HCT116 (cell line): Measurements from ENCODE around the gene C1QTNF9B. TPM values are rescaled to one million over a fixed set of nuclear protein-coding genes. Genes with fewer than 3 reads are reported as not detected.
A peak's percentile ranks its signal among the peaks of the same experiment; 100 is the strongest.

Experiments
- ATAC-seq: fragments of 200-7000 bp; cut with Tn5 transposase; 2 replicates; pipeline ENCODE4 v1.9.1; 2020; ENCODE audit warnings: mild to moderate bottlenecking, moderate library complexity
- BruUV-seq: library from RNA; stranded (reverse); fragments of 400-500 nt; replicated peaks from 2 replicates; lab custom pipeline; 2021; lab: Mats Ljungman, UMichigan
- CTCF ChIA-PET: fragments of 300-600 bp; sonication (Branson Sonifier 250); formaldehyde crosslinking; loops from one replicate; lab custom pipeline; 2021; ENCODE audit warnings: antibody characterized with exemption; lab: Charles Lee
- POLR2A ChIA-PET: fragments of 300-600, 350-600 bp; sonication (Branson Sonifier 250); formaldehyde crosslinking; loops from one replicate; lab custom pipeline; 2021; ENCODE audit warnings: antibody characterized with exemption; lab: Charles Lee
- RAD21 ChIA-PET, 2 experiments: fragments of 300-600 bp; sonication (Branson Sonifier 250); formaldehyde crosslinking; loops; one replicate each; lab custom pipeline; 2023; ENCODE audit warnings: low total read pairs in 2 of 2; ENCODE audit not compliant: uncharacterized antibody in 2 of 2, unreplicated experiment in 2 of 2, low non-redundant PET in 1 of 2; lab: Charles Lee
- DNase-seq: peaks from one replicate; pipeline ENCODE4 v3.0.0-alpha.2; 2010; ENCODE audit warnings: low read depth, low spot score
- H2AFZ ChIP-seq: fragments of 200-600 bp; shearing (Covaris generic), sonication (generic); 2 replicates; pipeline ENCODE4 v1.6.1; 2017; ENCODE audit warnings: low read depth, mixed run types, mixed read lengths, antibody characterized with exemption, low read length; ENCODE audit not compliant: poor library complexity, severe bottlenecking
- H3K27ac ChIP-seq: 2 replicates; pipeline ENCODE4 v1.5.1; 2012; ENCODE audit warnings: low read depth, low read length
- H3K27me3 ChIP-seq: fragments of 200-600 bp; sonication (generic); 2 replicates; pipeline ENCODE4 v1.6.1; 2016; ENCODE audit warnings: mixed run types, low read length, mixed read lengths; ENCODE audit not compliant: insufficient read depth
- H3K36me3 ChIP-seq, 2 experiments: fragments of 200-500 bp in 1 of 2; fragments of 200-600 bp in 1 of 2; sonication (Bioruptor generic) in 1 of 2; sonication (generic) in 1 of 2; 2 replicates each; pipeline versions ENCODE4 v1.5.1 to v1.6.1; 2014 to 2016; ENCODE audit warnings: low read length in 2 of 2, inconsistent platforms in 1 of 2, mixed read lengths in 1 of 2, mixed run types in 1 of 2; ENCODE audit not compliant: insufficient read depth in 2 of 2, control insufficient read depth in 1 of 2
- H3K4me1 ChIP-seq, 2 experiments: fragments of 200-600 bp in 1 of 2; sonication (generic) in 1 of 2; 2 replicates each; pipeline versions ENCODE4 v1.5.1 to v1.6.1; 2012 to 2017; ENCODE audit warnings: low read length in 2 of 2, inconsistent platforms in 1 of 2, mild to moderate bottlenecking in 1 of 2, mixed read lengths in 1 of 2, mixed run types in 1 of 2, moderate library complexity in 1 of 2; ENCODE audit not compliant: insufficient read depth in 2 of 2, control insufficient read depth in 1 of 2
- H3K4me2 ChIP-seq: fragments of 200-600 bp; sonication (generic); 2 replicates; pipeline ENCODE4 v1.6.1; 2017; ENCODE audit warnings: mixed run types, low read length, mixed read lengths
- H3K4me3 ChIP-seq, 2 experiments: fragments of 200-600 bp in 1 of 2; sonication (generic) in 1 of 2; replicated peaks in 1 of 2; 2 replicates each; pipeline ENCODE4 v1.5.1; 2011 to 2016; ENCODE audit warnings: low read length in 2 of 2, control low read depth in 1 of 2, low read depth in 1 of 2, mild to moderate bottlenecking in 1 of 2, mixed read lengths in 1 of 2, mixed run types in 1 of 2
- H3K79me2 ChIP-seq: fragments of 200-600 bp; sonication (generic); 2 replicates; pipeline ENCODE4 v1.6.1; 2017; ENCODE audit warnings: mild to moderate bottlenecking, mixed run types, low read length, moderate library complexity, mixed read lengths; ENCODE audit not compliant: insufficient read depth
- H3K9ac ChIP-seq: fragments of 200-600 bp; sonication (generic); 2 replicates; pipeline ENCODE4 v1.6.1; 2016; ENCODE audit warnings: low read length, mixed read lengths
- H3K9me2 ChIP-seq: fragments of 200-600 bp; sonication (generic), shearing (Covaris generic); 2 replicates; pipeline ENCODE4 v1.6.1; 2017; ENCODE audit warnings: mixed run types, mild to moderate bottlenecking, moderate library complexity; ENCODE audit not compliant: insufficient read depth
- H3K9me3 ChIP-seq, 2 experiments: fragments of 200-500 bp in 1 of 2; fragments of 200-600 bp in 1 of 2; sonication (Bioruptor generic) in 1 of 2; sonication (generic) in 1 of 2; 2 replicates each; pipeline ENCODE4 v1.6.1; 2014 to 2017; ENCODE audit warnings: low read length in 2 of 2, mixed read lengths in 2 of 2, inconsistent platforms in 1 of 2, low read depth in 1 of 2, mild to moderate bottlenecking in 1 of 2, mixed run types in 1 of 2, moderate library complexity in 1 of 2; ENCODE audit not compliant: control insufficient read depth in 1 of 2, insufficient read depth in 1 of 2
- H4K20me1 ChIP-seq: fragments of 200-600 bp; sonication (generic), shearing (Covaris generic); 2 replicates; pipeline ENCODE4 v1.6.1; 2017; ENCODE audit warnings: mixed run types, mild to moderate bottlenecking, moderate library complexity; ENCODE audit not compliant: insufficient read depth
- CBX3 ChIP-seq: IDR thresholded peaks from 2 replicates; pipeline ENCODE4 v1.6.1; 2012; ENCODE audit warnings: low read depth
- CEBPB ChIP-seq: IDR thresholded peaks from 2 replicates; pipeline ENCODE4 v1.6.1; 2012; ENCODE audit warnings: low read depth
- FOSL1 ChIP-seq: IDR thresholded peaks from 2 replicates; pipeline ENCODE4 v1.6.1; 2012; ENCODE audit warnings: low read depth
- MAX ChIP-seq: IDR thresholded peaks from 2 replicates; pipeline ENCODE4 v1.6.1; 2012
- POLR2A ChIP-seq: IDR thresholded peaks from 2 replicates; pipeline ENCODE4 v1.7.0; 2011; ENCODE audit warnings: borderline replicate concordance; ENCODE audit not compliant: insufficient read depth, insufficient read length; ENCODE audit errors: extremely low read depth
- POLR2AphosphoS5 ChIP-seq: IDR thresholded peaks from 2 replicates; pipeline ENCODE4 v1.6.1; 2011; ENCODE audit warnings: mild to moderate bottlenecking, low read depth, low read length, moderate library complexity
- RAD21 ChIP-seq: IDR thresholded peaks from 2 replicates; pipeline ENCODE4 v1.6.1; 2012; ENCODE audit warnings: low read depth, mild to moderate bottlenecking
- SIN3A ChIP-seq: IDR thresholded peaks from 2 replicates; pipeline ENCODE4 v1.6.1; 2012; ENCODE audit warnings: low read depth
- SP1 ChIP-seq: IDR thresholded peaks from 2 replicates; pipeline ENCODE4 v1.6.1; 2012; ENCODE audit warnings: low read depth
- YY1 ChIP-seq: IDR thresholded peaks from 2 replicates; pipeline ENCODE4 v1.6.1; 2011; ENCODE audit warnings: low read length, low read depth, moderate library complexity, mild to moderate bottlenecking; ENCODE audit not compliant: insufficient replicate concordance; ENCODE audit errors: extremely low read depth
- ZFX ChIP-seq: fragments of 450-650 bp; IDR thresholded peaks from 2 replicates; pipeline ENCODE4 v1.6.1; 2017
- intact Hi-C: fragments of 100-400 bp; cut with micrococcal nuclease; formaldehyde crosslinking; loops from 2 replicates; pipeline ENCODE4 v1.10.0; 2022
- total RNA-seq: library from RNA; stranded (reverse); gene quantifications from one replicate; pipeline ENCODE4 v1.2.1, GENCODE V29; 2021; ENCODE audit not compliant: unreplicated experiment
- TF ChIP-seq, protein P1 (sequence below), 3 experiments: fragments of 200-600 bp in 1 of 3; sonication (generic) in 1 of 3; IDR thresholded peaks in 2 of 3; conservative IDR thresholded peaks in 1 of 3; 2 replicates each; pipeline ENCODE4 v1.5.1; 2012 to 2017; ENCODE audit warnings: low read depth in 2 of 3, low read length in 2 of 3, antibody characterized with exemption in 1 of 3, borderline replicate concordance in 1 of 3, control low read depth in 1 of 3, mild to moderate bottlenecking in 1 of 3, mixed read lengths in 1 of 3, mixed run types in 1 of 3, moderate library complexity in 1 of 3; ENCODE audit not compliant: insufficient read depth in 1 of 3

Gene C1QTNF9B
- total RNA-seq, 1 experiment from 2014 or later = not detected

- no peak overlapping the region for H3K9ac ChIP-seq
- ChIA-PET POLR2A (no interaction called here), RAD21 (interaction anchor here in 1 of 2 experiments (1.0 kb wide), 1 partner anchor 39 kb away, joined by 4 read pairs; no protein-coding TSS in a partner anchor), CTCF (interaction anchor here (0.6 to 1.6 kb wide), 4 partner anchors 39 to 307 kb away, joined by 3 to 8 read pairs (median 6); no protein-coding TSS in a partner anchor)
- H3K4me2 ChIP-seq = no peak overlapping the region
- intact Hi-C loops = loop anchor here (1.0 to 2.0 kb wide), 2 partner anchors 39 to 297 kb away; no protein-coding TSS in a partner anchor
- no TSS peak for BruUV-seq
- peaks cover 38% of the 10 kb centered on the region for H3K27me3 ChIP-seq
- H3K9me3 ChIP-seq = no peaks in the 10 kb centered on the region
- H4K20me1 ChIP-seq = no peaks in the 10 kb centered on the region
- no peak overlapping the region for H3K27ac ChIP-seq
- TF ChIP-seq SP1 (no peak), RAD21 (peak; percentile 73), MAX (no peak)
- TF ChIP-seq, protein P1, sequence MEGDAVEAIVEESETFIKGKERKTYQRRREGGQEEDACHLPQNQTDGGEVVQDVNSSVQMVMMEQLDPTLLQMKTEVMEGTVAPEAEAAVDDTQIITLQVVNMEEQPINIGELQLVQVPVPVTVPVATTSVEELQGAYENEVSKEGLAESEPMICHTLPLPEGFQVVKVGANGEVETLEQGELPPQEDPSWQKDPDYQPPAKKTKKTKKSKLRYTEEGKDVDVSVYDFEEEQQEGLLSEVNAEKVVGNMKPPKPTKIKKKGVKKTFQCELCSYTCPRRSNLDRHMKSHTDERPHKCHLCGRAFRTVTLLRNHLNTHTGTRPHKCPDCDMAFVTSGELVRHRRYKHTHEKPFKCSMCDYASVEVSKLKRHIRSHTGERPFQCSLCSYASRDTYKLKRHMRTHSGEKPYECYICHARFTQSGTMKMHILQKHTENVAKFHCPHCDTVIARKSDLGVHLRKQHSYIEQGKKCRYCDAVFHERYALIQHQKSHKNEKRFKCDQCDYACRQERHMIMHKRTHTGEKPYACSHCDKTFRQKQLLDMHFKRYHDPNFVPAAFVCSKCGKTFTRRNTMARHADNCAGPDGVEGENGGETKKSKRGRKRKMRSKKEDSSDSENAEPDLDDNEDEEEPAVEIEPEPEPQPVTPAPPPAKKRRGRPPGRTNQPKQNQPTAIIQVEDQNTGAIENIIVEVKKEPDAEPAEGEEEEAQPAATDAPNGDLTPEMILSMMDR (IDR thresholded peaks at IDR 0.05 in 2 of 3, conservative IDR thresholded peaks at IDR 0.05 in 1 of 3; ENCODE audit: borderline replicate concordance in 1 of 3, insufficient read depth in 1 of 3, low read depth in 2 of 3, low read length in 2 of 3) = peak; percentile 49 to 91 (median 60); a peak in 4 of 6 replicates
- no peaks in the 10 kb centered on the region for H3K36me3 ChIP-seq
- H3K79me2 ChIP-seq = no peaks in the 10 kb centered on the region
- H3K9me2 ChIP-seq = no peaks in the 10 kb centered on the region
- H3K4me1 ChIP-seq = no peaks in the 10 kb centered on the region
- H2AFZ ChIP-seq = peak overlapping the region; percentile 82
- no peak overlapping the region for H3K4me3 ChIP-seq
- ATAC-seq (peak; percentile 57), DNase-seq (peak; percentile 23)
These were observed 24.2 kb upstream of the C1QTNF9B start for GRCh38 chr13:23921451-23921888.

GRCh38 chr13:23919006-23919405 is 21.7 kb upstream of the C1QTNF9B start:
- no peak overlapping the region for H3K27ac ChIP-seq
- H3K4me2 ChIP-seq = no peak overlapping the region
- CTCF ChIA-PET = interaction anchor here (1.0 to 1.2 kb wide), 2 partner anchors 29 to 310 kb away, joined by 3 to 6 read pairs; no protein-coding TSS in a partner anchor
- BruUV-seq = no TSS peak
- no peak overlapping the region for H3K9ac ChIP-seq
- intact Hi-C loops = no loop called here
- POLR2A ChIA-PET = no interaction called here
- H3K9me3 ChIP-seq = no peaks in the 10 kb centered on the region
- no peaks in the 10 kb centered on the region for H3K4me1 ChIP-seq
- H3K4me3 ChIP-seq = no peak overlapping the region
- no peak overlapping the region for H2AFZ ChIP-seq
- no peaks in the 10 kb centered on the region for H3K9me2 ChIP-seq
- no peaks in the 10 kb centered on the region for H3K36me3 ChIP-seq
- no peak for ATAC-seq
- RAD21 ChIA-PET = no interaction called here
- H4K20me1 ChIP-seq = no peaks in the 10 kb centered on the region
- peaks cover 38% of the 10 kb centered on the region for H3K27me3 ChIP-seq
- no peak for DNase-seq
- no peaks in the 10 kb centered on the region for H3K79me2 ChIP-seq
- TF ChIP-seq YY1 (no peak), ZFX (no peak), POLR2AphosphoS5 (no peak), FOSL1 (no peak), CBX3 (no peak), POLR2A (no peak), SIN3A (no peak), CEBPB (no peak)
- TF ChIP-seq, protein P1 (IDR thresholded peaks at IDR 0.05 in 2 of 3, conservative IDR thresholded peaks at IDR 0.05 in 1 of 3; ENCODE audit: borderline replicate concordance in 1 of 3, insufficient read depth in 1 of 3, low read depth in 2 of 3, low read length in 2 of 3) = no peak
